ENCODE measurements around the gene COL4A2.
"Not testable (repeated sequence)": the region's sequence is repeated elsewhere in the genome, so short reads cannot be mapped to it uniquely, and the experiment has no call there.

Gene COL4A2

DNA sequence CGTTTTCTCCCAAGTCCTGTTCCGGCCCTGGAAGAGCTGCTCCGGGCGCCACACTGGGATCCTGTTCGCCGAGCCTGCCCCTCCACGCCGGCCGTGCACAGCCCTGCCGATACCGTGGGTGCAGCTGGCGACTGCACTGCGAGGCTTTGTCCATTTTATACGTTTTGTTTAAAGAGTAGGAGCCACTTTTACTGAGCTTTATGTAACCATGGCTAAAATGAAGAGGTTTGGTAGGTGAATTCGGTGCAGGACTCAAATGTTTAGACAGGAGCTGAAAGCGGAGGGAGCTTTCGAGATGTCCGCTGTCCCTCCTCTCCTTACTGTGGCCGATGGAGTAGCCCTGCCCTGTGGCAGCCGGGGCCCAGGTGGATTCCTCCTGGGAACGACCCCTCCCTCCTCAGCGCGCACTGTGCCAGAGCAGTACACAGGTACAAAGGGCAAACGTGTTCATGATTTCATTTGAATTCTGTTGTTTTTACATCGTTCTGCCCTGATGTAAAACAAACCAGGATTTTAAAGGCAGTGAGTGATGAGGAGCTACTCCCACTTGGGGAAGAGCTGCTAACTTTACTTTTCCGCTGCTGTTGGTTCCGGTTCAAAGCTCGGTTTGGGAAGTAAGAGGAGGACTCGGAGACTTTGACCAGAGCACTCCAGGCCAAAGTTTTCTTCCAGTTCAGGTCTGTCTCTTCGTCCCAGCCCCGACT is 1.7 kb downstream of the COL4A2 start:
- no peak for DNase-seq

DNA sequence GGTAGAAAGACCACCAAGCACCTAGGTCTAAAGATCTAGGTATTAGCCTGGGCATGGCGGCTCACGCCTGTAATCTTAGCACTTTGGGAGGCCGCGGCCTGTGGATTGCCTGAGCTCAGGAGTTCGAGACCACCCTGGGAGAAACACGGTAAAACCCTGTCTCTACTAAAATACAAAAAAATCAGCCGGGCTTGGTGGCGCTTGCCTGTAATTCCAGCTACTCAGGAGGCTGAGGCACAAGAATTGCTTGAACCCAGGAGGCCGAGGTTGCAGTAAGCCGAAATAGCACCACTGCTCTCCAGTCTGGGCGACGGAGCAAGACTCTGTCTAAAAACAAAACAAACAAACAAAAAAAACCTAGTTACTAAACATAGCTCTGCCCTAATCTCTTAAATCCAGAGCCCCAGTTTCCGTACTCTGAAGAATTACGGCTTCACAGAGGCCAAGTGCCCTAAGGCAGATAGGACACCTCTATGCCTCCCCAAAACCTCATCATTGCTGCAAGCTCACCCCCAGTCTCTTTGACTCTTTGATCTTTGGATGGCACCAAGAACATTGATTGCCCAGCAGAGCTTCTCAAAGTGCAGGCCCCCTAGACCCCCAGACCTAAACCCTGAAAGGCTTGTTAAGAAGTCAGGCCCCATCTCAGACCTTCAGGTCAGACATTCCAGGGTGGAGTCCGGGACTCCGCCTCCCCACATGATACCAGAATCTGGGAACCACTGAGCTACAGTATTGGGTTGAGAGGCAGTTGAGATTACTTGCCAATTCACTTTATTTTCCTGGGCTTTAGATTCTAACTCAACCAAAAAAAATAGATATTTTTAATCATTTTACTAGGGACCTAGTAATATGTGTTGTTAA is 2.8 kb downstream of the COL4A2 start:
- no peak for DNase-seq

DNA sequence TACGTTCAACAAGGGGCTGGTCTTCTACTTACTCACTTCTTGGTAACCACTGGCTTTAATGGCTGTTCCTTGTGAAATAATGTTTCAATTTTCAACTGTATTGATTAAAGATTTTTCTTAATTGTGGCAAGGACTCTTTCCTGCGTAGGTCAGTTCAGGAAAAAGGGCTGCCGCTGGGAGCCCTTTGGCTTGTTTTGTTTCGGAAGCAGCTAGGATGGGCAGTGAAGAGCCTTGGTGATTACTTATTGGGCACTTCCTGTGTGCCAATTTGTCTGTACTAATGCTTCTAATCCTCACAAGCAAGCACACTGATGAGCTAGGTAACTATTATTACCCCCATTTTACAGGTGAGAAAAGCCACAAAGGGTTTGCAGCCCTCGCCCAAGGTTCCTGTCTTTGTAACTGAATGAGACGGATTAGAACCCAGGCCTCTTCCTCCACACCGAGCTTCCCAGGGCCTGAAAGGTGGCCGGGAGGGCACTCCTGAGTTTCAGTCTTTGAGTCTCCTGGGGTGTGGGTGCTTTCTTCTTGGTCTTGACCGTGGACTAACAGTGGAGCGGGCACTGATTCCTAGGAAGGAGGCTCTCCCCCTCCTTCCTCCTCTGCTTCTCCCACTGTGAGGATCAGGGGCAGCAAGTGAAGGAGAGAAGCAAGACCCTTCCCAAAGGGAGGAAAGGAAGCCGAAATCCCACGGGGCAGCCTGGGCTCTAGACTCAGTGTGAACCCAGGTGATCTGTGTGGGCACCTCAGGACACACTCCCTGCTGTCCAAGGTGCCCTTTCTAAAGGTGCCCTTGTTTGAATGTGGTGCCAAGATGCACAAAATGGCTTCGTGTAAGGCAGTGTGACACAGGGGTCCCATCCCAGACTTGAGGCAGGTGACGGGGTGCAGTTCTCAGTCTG is 3.7 kb downstream of the COL4A2 start:
- no peak for DNase-seq

DNA sequence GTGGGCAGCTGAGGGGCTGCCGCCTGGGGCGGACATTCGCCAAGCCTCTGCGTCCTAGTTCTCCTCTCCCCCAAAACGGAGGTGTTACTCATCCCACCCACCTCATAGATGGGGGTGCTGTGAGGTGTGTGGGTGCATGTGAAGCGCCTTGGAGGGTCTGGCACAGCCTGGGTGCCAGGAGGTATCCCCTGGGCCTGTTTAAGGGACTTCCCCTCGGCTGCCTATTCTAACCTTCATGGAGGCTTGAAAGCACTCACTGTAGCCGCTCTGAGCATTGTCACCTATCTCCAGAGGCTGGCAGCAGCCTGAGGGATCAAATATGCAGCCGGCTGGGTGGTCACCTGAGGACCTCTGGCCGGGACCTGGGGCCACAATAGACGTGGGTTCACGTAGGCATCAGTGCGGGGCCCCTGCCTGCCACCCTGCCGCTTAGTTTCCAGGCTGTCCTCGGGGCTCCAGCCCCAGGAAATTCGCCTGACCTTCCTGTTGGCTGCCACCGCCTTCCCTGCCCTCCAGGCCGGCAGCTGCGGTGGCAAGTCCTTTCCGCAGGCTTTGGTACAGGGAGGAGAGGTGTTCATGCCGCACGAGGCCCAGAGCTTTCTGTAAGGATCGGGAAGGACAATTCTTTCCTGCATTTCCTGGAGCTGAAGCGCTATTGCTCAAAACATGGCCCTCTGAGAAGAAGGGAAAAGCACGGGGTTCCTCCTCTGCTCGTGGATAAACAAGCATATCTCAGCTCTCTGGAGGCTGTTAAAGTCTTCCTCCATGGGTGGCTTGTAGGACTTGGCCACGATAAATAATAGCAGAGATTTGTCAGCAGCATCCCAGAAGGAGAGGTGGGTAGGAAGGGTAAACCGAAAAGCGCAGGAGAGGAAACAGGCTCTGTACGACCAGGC is 4.6 kb downstream of the COL4A2 start:
- DNase-seq: no peak

DNA sequence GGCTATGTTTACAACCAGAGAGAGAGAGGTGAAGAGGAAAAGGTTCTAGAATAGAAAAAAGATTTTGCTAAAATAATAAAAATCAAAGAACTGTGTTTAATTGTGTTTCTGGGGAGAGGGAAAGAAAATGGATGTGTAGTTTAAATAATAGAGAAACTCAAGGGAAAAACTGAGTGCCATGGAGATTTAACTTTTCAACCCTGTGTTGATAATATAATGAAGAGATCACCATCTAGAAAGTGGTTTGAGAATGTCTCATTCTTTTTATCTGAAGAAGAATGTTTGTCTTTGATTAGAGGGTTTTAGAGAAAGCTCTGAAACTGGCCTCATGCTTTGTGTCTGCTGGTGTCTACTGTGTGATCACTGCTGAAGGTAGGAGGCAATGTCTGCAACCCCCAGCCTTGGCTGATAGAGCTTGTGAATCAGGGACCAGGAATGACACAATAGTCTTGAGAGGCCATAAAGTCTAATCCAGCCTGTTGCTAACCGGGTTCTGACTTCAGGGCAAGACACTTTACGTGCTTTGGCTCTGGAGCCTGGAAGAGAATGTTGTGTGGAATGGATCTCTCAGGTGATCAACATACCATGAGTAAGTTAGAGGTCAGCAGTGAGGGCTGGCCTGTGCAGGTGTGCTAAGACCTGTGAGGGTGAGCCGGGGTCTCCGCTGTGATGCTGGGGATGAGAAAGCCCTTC is 5.4 kb downstream of the COL4A2 start:
- no peak for DNase-seq

DNA sequence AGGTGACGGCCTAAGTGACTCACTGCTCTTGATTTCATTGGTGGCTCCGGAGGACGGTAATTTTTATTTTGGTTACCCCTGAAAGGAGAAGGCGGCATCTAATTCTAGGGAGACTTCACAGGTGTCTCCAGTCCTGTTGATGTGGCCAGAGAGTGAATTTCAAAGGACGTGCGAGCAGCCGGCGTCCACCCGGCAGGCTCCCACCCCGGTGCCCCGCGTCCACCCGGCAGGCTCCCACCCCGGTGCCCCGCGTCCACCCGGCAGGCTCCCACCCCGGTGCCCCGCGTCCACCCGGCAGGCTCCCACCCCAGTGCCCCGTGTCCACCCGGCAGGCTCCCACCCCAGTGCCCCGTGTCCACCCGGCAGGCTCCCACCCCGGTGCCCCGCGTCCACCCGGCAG is 6.2 kb downstream of the COL4A2 start:
- DNase-seq: not testable (repeated sequence)

DNA sequence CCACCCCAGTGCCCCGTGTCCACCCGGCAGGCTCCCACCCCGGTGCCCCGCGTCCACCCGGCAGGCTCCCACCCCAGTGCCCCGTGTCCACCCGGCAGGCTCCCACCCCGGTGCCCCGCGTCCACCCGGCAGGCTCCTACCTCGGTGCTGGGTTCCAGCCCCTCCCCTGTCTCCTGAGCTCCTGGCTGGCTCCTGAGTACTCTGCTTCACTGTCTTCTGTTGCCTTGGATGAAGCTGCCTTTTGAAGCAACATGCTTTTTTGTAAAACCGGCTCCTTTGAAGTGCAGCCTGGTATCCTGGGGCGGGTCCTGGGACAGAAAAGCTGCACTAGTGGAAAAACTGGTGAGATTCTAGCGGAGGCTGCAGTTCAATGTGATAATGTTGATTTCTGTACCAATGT is 6.6 kb downstream of the COL4A2 start:
- not testable (repeated sequence) for DNase-seq

DNA sequence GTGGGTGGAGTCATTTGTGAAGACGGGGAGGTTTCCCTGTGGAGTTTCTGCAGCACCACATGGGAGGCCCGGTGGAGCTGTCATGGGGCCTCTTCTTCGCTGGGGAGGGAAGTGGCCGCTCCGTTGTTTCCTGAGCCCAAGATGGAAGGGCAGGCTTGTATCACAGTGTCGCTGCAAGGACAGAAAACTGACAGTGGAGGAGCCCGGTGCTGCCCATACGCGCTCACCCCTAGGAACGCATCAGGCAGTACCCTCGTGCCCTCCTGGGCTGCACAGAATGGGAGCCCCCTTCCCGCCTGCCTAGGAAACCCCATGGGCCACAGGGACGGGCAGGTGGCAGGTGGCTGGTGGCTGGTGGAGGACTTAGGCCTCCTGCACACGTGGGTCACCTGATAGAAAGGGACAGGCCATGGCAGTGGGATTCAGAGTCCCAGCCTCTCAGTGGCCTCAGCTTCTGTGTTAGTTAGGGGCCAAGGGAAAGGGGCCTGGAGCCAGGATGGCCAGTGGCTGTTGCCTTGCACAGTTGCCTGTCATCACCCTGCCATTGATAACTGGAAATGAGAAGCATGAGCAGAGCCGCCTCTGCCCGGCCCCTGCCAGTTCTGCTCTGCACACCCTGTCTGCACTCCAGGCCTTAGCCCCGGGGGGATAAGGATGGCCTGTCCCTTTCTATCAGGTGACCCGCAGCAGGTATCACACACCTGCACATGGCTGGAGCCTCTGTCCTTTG is 7.6 kb downstream of the COL4A2 start:
- DNase-seq: no peak

DNA sequence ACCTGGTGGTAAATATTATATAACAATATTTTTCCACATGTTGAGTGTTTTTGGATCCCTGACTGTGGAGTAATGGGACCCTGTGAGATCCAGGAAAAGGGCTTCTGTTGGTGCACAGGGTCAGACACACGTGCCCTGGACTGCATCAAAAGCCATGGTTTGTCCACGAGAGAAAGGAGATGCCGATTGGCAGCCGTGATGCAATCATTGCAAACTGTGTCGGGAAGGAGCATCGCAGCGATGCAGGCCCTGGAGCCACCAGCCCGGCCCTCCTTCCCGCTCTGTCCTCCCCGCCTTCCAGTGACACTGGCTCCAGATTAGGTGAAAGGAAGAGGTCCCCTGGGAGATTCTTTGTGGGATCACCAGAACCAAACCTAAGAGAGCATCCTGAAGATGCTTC is 9.1 kb downstream of the COL4A2 start:
- no peak for DNase-seq

DNA sequence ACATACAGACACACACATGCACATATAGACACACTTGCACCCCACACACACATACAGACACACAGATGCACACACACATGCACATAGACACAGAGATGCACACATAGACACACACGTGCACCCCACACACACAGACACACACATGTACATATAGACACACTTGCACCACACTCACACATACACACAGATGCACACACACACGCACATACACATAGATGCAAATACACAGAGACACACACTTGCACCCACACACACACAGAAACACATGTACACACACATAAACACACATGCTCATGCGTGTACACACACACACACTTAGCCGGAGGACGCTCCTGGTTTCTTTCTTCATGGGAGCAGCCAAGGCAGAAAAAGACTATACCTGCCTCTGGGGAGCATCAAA is 10.0 kb downstream of the COL4A2 start:
- no peak for DNase-seq

DNA sequence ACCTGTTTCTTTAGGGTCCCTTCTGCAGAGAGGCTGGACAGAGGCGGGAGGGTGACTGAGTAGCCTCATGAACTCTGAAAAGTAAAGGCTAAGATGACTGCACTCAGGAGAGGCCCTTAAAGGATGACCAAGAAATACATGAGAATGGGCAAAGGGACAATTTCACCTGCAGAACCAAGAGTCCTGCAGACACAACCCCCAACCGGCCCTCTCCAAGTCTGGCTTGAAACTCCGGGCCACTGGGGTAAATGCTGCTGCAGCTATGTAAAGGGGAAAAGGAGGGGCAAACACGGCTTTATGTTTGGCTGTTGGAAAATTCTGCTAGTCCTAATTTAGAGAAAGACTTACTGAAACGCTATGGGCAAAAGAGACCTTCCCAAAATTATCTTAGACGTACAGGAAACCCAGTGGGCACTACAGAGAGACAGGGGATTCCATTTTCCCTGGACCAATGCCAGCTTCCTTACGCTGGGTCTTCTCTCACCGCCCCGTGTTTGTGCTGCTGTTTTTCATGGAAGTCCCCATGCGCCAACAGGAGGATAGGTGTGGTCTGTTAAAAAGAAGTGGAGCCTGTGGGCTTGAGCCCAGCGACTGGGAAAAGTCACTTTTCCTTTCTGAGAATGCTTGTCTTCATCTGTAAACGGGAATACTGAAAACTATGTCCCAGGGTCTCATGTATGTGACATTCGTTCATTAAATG is 10.6 kb downstream of the COL4A2 start:
- no peak for DNase-seq

DNA sequence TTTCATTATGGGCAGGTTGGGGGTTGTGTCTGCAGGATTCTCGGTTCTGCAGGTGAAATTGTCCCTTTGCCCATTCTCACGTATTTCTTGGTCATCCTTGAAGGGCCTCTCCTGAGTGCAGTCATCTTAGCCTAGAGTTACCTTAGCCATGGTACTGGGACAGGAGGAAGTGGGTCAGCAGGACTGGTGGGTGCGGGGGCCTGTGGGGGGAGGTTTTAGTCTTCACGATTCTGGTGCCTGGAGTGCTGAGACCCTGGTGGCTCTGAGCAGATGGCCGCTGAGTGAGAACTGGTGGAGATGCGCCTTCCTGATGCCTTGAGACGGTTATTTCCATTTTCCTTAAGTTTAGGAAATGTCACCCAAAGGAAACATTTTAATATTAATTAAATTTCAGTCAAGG is 11.8 kb downstream of the COL4A2 start:
- DNase-seq: no peak

DNA sequence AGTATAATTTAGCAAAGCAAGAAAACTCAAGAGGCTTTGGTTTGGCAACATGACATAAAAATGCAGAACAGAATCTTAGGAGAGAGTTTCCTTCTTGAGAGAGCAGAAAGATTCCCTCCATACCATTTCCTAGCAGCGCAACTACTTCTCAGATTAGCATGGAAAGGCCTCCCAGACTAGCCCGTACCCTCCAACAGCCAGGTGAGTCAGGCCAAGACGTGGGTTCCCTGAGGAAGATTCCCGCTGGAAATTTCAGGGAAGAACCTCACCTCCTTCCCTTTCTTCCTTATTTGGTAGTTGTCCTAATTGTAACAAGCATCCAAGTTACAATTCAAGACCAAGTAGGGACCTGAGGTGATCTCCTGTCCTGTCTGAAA is 12.3 kb downstream of the COL4A2 start:
- DNase-seq: no peak

DNA sequence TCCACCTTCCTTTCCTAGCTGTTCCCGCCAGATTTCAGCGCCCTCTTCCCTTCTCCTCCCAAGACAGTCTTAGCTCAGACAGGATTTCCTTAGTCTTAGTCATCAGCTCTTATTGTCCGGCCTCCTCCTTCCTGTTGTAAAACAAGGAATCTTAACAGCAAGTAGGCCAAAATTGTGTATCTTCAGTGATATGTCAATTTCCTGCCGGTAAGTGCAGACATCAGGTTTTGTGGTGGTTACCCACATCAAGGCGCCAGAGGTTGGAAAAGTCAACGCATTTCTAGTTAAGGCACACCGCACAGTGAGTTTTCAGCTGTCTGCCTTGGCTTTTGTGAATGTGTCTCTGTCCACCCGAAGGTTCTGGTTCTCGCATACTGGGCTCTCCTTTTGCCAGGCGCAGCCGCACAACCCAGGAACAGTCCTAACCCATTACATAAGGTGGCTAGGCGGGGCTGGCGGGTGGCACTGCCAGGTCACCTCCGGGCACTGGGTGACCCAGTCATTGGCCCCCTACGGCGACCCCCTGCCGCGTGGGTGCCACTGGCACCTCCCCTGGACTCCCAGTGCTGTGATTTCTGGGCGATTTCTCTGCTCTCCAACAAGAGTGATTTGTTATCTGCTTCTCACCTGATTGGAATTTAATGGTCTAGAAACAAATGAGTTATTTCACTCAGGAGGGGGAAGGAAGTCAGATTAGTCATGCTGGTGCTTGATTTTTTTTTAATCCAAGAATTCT is 12.9 kb downstream of the COL4A2 start:
- DNase-seq: no peak

DNA sequence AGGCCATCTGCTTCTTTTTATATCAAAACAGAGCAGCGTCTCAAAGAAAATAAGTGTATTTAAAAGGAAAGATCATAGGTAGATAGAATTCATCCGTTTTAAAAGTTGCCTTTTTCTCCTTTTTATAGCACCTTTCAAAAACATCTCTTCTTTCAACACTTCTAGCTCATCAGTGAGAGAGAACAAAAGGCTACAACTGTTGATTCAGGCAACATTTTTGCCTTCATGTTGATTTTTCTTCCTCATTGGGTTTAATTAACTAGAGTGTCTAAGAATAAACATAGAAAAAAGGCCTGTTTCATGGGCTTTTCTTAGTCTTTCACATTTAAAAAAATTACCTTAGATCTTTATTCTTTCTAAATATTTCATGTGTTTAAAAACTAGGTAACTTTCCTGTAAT is 13.6 kb downstream of the COL4A2 start:
- DNase-seq: no peak

DNA sequence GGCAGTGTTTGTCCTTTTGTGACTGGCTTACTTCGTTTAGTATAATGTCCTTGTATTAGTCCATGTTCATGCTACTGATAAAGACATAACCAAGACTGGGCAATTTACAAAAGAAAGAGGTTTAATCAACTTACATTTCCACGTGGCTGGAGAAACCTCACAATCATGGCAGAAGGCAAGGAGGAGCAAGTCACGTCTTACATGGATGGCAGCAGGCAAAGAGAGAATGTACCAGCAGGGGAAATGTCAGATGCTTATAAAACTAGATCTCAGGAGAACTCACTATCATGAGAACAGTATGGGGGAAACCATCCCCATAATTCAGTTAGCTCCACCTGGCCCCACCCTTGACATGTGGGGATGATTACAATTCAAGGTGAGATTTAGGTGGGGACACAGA is 14.5 kb downstream of the COL4A2 start:
- not testable (repeated sequence) for DNase-seq

DNA sequence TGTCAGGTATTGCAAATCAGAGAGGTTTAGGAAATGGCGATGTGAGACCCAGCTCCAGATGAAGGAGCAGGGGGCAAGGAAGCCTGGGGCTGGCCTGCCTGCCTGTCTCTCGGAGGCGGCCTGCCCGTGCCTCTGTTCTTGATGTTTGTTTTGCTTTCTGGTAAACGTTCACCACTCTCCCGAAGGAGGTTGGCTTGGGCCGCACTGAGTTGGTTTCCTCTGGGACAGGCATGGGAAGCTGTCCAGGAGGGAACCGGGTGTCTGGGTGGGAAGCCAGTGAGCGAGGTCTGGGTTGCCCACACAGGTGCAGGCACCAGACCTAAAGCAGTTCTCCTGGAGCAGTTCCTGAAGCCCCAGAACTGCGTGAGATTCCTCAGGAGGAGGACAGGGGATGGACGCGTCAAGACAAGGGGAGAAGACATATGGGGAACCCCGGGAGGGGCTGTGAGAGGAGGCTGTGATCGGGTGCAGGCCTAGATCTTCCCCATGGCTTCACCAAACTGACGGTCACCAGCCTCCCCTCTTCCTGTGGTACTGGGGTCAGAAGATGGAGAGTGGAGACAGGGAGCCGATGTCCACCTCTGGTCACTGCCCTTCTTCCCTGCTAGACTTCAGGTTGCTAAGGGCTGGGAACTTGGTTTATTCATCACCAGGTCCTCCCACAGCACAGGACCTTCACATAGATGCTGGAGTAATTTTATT is 15.2 kb downstream of the COL4A2 start:
- no peak for DNase-seq

DNA sequence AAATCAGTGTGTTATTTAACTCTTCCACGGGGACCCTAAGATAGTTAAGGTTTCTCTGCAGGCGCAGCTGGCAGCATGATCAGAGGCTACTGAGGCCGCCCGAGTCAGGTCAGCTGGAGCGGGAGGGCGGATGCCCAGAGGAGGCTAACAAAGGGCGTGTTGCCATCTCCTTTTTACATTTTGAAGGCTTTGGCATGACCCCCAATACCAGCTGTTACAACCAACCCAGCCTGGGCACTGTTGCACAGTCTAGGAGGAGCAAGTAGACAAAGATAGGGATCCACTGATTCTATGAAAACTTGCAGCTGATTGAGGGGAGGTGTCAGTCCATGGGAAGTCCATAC is 15.7 kb downstream of the COL4A2 start:
- no peak for DNase-seq
